Left forelimb (tissue), 1 donor: ENCODE results near the gene SNRPA.
"Not testable (repeated sequence)": the region's sequence is repeated elsewhere in the genome, so short reads cannot be mapped to it uniquely, and the experiment has no call there.

Experiments
- DNase-seq: peaks from one replicate; pipeline ENCODE4 v3.0.0-alpha.2; 2018; ENCODE audit warnings: low spot score

The SNRPA gene

GRCh38 chr19:40721936-40722661 is 28.9 kb upstream of the SNRPA start:
- DNase-seq: no peak

- no peak for DNase-seq
Measured at GRCh38 chr19:40723661-40724254, 27.2 kb upstream of the SNRPA start.

GRCh38 chr19:40724315-40724714 is 26.7 kb upstream of the SNRPA start:
- no peak for DNase-seq

GRCh38 chr19:40724855-40725254 is 26.1 kb upstream of the SNRPA start:
- no peak for DNase-seq

GRCh38 chr19:40726279-40726678 is 24.7 kb upstream of the SNRPA start:
- no peak for DNase-seq

- DNase-seq: not testable (repeated sequence)
Measured at GRCh38 chr19:40730065-40730464, 20.9 kb upstream of the SNRPA start.

DNA sequence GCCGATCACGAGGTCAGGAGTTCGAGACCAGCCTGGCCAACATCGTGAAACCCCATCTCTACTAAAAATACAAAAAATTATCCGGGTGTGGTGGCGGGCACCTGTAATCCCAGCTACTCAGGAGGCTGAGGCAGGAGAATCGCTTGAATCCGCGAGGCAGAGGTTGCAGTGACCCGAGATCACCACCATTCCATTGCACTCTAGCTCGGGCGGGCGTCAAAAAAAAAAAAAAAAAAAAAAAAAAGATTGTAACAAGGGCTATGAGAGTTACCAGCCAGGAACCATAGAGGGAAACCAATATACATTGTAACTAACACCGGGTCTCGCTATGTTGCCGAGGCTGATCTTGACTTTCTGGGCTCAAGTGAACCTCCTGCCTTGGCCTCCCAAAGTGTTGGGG is 18.7 kb upstream of the SNRPA start:
- DNase-seq: not testable (repeated sequence)

- DNase-seq: no peak
Measured at GRCh38 chr19:40733149-40733548, 17.9 kb upstream of the SNRPA start.

- DNase-seq: no peak
Measured at GRCh38 chr19:40735013-40735771, 15.8 kb upstream of the SNRPA start.

DNA sequence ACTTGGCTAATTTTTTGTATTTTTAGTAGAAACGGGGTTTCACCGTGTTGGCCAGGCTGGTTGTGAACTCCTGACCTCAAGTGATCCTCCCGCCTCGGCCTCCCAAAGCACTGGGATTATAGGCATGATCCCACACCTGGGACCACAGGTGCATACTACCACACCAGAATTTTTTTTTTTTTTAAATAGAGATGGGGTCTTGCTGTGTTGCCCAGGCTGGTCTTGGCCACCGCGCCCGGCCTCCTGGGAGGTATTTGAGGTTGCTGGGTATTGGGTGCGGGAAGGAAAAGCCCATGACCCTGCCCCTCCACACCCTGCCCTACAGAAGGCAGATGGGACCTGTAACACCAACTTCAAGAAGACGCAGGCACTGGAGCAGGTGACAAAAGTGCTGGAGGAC is 14.3 kb upstream of the SNRPA start:
- no peak for DNase-seq

- no peak for DNase-seq
Measured at GRCh38 chr19:40737102-40737644, 13.8 kb upstream of the SNRPA start.

GRCh38 chr19:40739030-40739839 is 11.8 kb upstream of the SNRPA start:
- DNase-seq: no peak

GRCh38 chr19:40739871-40740703 is 10.9 kb upstream of the SNRPA start:
- no peak for DNase-seq

DNA sequence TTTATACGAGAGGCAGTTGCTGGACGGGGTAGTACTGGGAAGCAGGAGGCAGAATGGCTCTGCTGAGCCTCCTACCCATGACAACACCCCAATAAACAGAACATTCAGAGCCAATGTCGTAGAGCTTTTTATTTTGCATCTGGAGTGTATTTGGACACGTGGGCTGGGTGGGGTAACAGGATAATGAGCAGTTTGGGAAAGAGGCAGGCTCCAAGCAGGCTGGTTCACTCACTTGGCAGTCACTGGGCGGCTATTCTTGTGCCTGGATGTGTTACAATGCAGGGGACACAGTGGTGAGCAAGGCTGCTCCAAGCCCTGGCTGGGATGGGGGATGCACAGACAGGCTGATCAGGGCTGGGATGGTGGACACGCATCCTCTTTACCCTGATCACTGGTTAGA is 10.3 kb upstream of the SNRPA start:
- DNase-seq: peak; percentile 76

DNA sequence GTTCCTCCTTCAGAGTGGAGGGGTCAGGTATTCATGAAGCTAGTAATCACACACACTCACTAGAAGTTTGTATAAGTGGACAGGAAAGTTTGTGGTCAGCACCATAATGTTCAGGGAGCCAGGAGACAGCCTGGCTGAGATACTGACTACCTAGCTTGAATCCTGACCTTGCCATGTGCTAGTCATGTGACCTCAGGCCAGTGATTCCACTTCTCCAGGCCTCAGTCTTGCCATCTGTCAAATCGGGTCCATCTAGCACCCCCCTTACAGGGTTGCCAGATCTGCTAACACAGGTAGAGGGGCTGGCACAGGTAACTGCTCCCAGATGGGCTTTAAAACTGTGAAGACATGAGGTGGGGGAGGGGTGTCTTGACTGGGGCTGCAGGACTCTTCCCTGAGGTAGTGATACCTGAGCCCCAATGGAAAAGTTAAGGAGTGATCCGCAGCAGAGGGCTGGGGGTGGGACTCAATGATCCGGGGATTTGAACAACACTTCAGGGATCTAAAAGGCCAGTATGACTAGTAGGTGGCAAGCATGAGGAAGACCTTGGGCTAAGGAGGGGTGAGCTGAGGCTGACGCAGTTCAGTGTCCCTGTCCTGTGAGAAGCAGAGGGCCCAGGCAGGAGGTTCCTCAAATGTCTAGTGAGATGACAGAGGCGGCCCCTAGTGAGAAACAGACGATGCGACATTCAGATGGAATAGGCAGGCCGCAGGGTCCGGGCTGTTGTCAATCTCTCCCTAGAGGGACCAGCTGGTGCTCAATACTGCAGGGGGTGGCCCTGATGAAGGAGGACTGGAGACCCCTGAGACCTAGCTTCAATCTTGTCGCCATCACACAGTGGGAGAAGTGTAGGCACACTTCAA is 9.2 kb upstream of the SNRPA start:
- no peak for DNase-seq

DNA sequence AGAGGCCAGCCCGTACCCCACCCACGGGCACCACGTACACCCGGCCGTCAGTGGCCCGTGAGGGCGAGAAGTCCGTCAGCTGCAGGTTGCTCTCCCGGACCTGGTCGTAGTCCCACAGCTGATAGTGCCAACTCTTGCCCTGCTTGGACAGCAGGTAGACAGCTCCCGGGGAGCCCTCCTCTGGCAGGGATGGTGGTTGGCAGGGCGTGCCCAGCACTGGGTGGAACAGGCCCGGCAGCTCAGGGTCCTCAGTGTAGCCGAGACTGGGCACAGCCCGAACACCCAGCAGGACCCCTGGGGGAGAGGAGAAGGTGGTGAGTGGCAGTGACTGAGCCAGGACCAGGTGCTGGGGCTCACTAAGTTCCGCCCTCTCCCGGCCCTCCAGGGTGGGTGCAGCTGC is 8.5 kb upstream of the SNRPA start:
- DNase-seq: no peak

DNA sequence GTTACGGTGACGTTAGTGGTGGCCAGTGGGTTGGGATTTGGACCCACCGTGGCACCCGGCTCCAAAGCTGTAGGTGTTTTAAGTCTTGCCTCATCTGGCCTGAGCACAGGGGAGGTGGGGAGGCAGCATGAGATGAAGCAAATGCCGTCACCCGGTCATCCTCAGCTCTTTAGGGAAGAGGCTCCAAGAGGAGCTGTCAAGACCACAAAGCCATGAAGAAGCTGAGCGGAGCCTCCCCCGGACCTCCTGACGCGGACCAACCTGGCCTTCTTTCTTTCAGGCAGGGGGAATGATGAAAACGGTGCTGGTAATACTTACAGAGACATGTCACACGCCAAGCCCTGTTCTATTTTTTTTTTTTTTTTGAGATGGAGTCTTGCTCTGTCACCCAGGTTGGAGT is 8.1 kb upstream of the SNRPA start:
- no peak for DNase-seq

DNA sequence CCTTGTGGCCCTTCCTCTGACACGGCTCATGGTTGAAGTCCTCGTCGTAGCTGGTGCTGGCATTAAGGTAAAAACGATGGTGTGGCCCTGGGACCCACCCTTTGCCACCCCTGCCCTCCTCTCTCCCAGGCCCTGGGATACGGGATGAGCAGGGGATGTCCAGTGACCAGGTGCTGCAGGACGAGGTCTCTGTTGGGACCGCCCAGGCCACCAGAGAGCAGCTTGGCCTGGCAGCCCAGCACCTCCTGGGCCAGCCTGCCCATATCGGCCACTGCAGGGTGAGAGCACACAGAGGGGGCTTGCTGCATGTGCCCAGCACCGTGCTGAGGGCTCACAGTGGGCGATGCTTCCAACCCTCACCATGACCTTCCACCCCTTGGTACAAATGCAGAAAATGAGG is 7.1 kb upstream of the SNRPA start:
- no peak for DNase-seq

DNA sequence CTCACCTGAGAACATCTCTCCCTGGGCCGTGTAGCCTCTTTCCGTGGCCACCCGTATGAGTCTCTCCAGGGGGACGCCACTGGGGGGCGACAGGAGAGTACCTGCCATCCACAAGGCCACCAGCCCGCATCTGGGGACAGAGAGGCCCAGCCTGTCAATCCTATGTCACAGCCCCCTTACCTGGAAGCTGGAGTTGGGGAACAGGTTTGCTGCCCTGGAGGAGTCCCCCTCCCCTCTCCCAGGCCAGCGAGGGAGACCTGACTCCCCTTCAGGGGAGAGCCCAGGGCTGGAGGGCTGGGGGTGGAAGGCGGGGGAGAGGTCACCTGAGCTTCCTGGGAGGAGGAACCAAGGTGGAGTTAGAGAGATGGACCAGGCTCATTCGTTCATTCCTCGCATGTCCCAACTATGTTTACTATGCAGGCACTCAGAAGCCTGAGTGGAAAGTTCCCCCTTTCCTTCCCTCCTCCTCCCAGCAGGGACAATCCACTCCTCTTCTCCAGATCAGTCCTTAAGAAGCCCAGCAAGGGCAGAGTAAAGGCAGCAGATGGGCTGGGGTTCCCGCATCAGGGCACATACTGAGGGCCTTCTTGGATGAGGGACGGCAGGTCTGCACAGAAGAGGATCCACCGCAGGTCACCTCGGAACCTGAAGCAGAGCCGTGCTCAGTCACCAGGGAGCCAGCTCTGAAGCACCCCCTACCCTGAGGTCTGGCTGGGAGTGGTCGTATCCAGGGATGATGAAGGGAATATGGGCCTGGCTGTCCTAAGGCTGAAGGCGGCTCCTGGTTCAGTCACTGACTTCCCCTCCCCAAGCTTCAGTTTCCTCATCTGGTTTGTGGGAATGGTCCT is 6.2 kb upstream of the SNRPA start:
- no peak for DNase-seq
